GM18867 (cell line): ENCODE measurements around the gene PPP4C.

Experiments
- ATAC-seq: cut with Tn5 transposase; IDR thresholded peaks from one replicate; pipeline ENCODE4 v1.9.1; 2021; ENCODE audit warnings: mild to moderate bottlenecking, moderate library complexity; ENCODE audit not compliant: unreplicated experiment

The PPP4C gene

GRCh38 chr16:30054959-30055553 is 20.7 kb upstream of the PPP4C start:
- no peak for ATAC-seq

- no peak for ATAC-seq
These were observed 15.4 kb upstream of the PPP4C start for GRCh38 chr16:30060346-30060745.

- no peak for ATAC-seq
These were observed 14.8 kb upstream of the PPP4C start for GRCh38 chr16:30060836-30061554.

- ATAC-seq, result no peak
These were observed 12.4 kb upstream of the PPP4C start for GRCh38 chr16:30063278-30063892.

GRCh38 chr16:30063893-30064728 is 11.7 kb upstream of the PPP4C start:
- no peak for ATAC-seq

- ATAC-seq, result peak; percentile 9
These were observed 11.1 kb upstream of the PPP4C start for GRCh38 chr16:30064729-30065101.

GRCh38 chr16:30065102-30065942 is 10.5 kb upstream of the PPP4C start, which contains the start of gene ALDOA:
ALDOA (plus strand) TSS chr16:30065760; CDS start chr16:30066898, 1,138 bp downstream.
- ATAC-seq, result peak; percentile 77

- ATAC-seq, result no peak
These were observed 9.6 kb upstream of the PPP4C start for GRCh38 chr16:30065943-30066760.

GRCh38 chr16:30066761-30067583 is 8.8 kb upstream of the PPP4C start:
- no peak for ATAC-seq

GRCh38 chr16:30067584-30067916 is 8.2 kb upstream of the PPP4C start:
- no peak for ATAC-seq

- no peak for ATAC-seq
These were observed 7.5 kb upstream of the PPP4C start for GRCh38 chr16:30068333-30068732.

GRCh38 chr16:30068750-30069610 is 6.8 kb upstream of the PPP4C start:
- ATAC-seq, result no peak

GRCh38 chr16:30069611-30070462 is 6.0 kb upstream of the PPP4C start:
- no peak for ATAC-seq

GRCh38 chr16:30070490-30070889 is 5.3 kb upstream of the PPP4C start:
- ATAC-seq, result no peak

GRCh38 chr16:30076276-30076791 is 540 bp downstream of the PPP4C start:
- peak; percentile 31 for ATAC-seq

- no peak for ATAC-seq
These were observed 1.9 kb downstream of the PPP4C start for GRCh38 chr16:30077656-30078055.

- ATAC-seq, result no peak
These were observed 3.0 kb downstream of the PPP4C start for GRCh38 chr16:30078744-30079143.
